A673 (cell line): Measurements from ENCODE around the gene GALNTL6. TPM values are rescaled to one million over a fixed set of nuclear protein-coding genes. Genes with fewer than 3 reads are reported as not detected.

Source experiments
- BruUV-seq: library from RNA; stranded (reverse); fragments of 400-500 nt; replicated peaks from 2 replicates; lab custom pipeline; 2021; lab: Mats Ljungman, UMichigan
- CTCF ChIA-PET: fragments of 300-600 bp; sonication (Branson Sonifier 250); formaldehyde crosslinking; loops from one replicate; lab custom pipeline; 2022; ENCODE audit warnings: antibody characterized with exemption; lab: Charles Lee
- POLR2A ChIA-PET: fragments of 300-600 bp; sonication (Branson Sonifier 250); formaldehyde crosslinking; loops from one replicate; lab custom pipeline; 2022; ENCODE audit warnings: antibody characterized with exemption; ENCODE audit not compliant: low non-redundant PET; lab: Charles Lee
- DNase-seq: peaks from one replicate; pipeline ENCODE4 v3.0.0-alpha.2; 2015; ENCODE audit warnings: low spot score
- H3K27ac ChIP-seq: fragments of 200-600 bp; sonication (generic); 2 replicates; pipeline ENCODE4 v1.5.1; 2016; ENCODE audit warnings: mixed run types, low read depth, mild to moderate bottlenecking, mixed read lengths, antibody characterized with exemption, low read length; ENCODE audit not compliant: poor library complexity, severe bottlenecking
- H3K27me3 ChIP-seq: fragments of 200-600 bp; sonication (generic); replicated peaks from 2 replicates; pipeline ENCODE4 v1.6.1; 2017; ENCODE audit warnings: mixed run types, low read depth, mild to moderate bottlenecking, mixed read lengths, antibody characterized with exemption, low read length; ENCODE audit not compliant: insufficient read depth, poor library complexity
- H3K36me3 ChIP-seq: fragments of 200-600 bp; sonication (generic); 2 replicates; pipeline ENCODE4 v1.6.1; 2016; ENCODE audit warnings: mixed run types, mild to moderate bottlenecking, mixed read lengths, antibody characterized with exemption, low read length; ENCODE audit not compliant: insufficient read depth, poor library complexity, severe bottlenecking
- H3K4me1 ChIP-seq: fragments of 200-600 bp; sonication (generic); 2 replicates; pipeline ENCODE4 v1.6.1; 2017; ENCODE audit warnings: mixed run types, mild to moderate bottlenecking, mixed read lengths, antibody characterized with exemption, low read length; ENCODE audit not compliant: insufficient read depth, poor library complexity, severe bottlenecking
- H3K4me3 ChIP-seq: fragments of 200-600 bp; sonication (generic); 2 replicates; pipeline ENCODE4 v1.5.1; 2016; ENCODE audit warnings: low read depth, mixed run types, mild to moderate bottlenecking, mixed read lengths, low read length; ENCODE audit not compliant: poor library complexity, severe bottlenecking
- H3K9me3 ChIP-seq: fragments of 200-600 bp; sonication (generic); 2 replicates; pipeline ENCODE4 v1.6.1; 2016; ENCODE audit warnings: mixed run types, low read depth, mild to moderate bottlenecking, mixed read lengths, antibody characterized with exemption, low read length; ENCODE audit not compliant: poor library complexity, severe bottlenecking
- EZH2 ChIP-seq: fragments of 200-600 bp; sonication (generic); IDR thresholded peaks from 2 replicates; pipeline ENCODE4 v1.6.1; 2017; ENCODE audit warnings: borderline replicate concordance, low read depth, mild to moderate bottlenecking, mixed read lengths, antibody characterized with exemption, low read length; ENCODE audit not compliant: poor library complexity, severe bottlenecking
- intact Hi-C: fragments of 100-400 bp; cut with micrococcal nuclease; formaldehyde crosslinking; loops from one replicate; pipeline ENCODE4 v1.10.0; 2022; ENCODE audit not compliant: unreplicated experiment
- total RNA-seq: library from RNA; stranded (reverse); gene quantifications from 2 replicates; pipeline ENCODE4 v1.2.3, GENCODE V29; 2021
- TF ChIP-seq, protein P1 (sequence below): fragments of 300-800, 200-600 bp; sonication (generic); conservative IDR thresholded peaks from 2 replicates; pipeline ENCODE4 v1.5.1; 2017; ENCODE audit warnings: low read depth, mild to moderate bottlenecking, antibody characterized with exemption, low read length, moderate library complexity, mixed read lengths

Gene GALNTL6
- total RNA-seq, 1 experiment from 2014 or later = 0.30 TPM

DNA sequence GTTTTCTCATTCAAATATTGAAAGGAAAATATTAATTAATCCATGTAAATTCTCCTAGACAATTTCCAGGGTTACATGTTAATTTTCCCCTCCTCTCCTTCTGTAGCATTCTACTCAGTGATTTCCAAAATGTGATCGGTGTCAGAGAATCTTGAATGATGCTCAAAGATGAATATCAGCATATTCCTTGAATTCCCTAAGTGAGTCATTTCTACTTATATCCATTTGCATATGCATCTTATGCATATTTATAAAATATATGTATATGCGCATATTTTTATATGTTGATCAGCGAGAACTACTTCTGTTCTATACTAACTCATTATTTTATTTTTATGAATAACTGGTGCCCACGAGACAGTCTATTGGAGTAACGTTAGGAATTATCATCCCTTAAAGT lies 33.9 kb upstream of the GALNTL6 start:
- no peaks in the 10 kb centered on the region for H3K4me1 ChIP-seq
- BruUV-seq = no TSS peak
- intact Hi-C loops = no loop called here
- no peak for TF ChIP-seq EZH2
- TF ChIP-seq, protein P1, sequence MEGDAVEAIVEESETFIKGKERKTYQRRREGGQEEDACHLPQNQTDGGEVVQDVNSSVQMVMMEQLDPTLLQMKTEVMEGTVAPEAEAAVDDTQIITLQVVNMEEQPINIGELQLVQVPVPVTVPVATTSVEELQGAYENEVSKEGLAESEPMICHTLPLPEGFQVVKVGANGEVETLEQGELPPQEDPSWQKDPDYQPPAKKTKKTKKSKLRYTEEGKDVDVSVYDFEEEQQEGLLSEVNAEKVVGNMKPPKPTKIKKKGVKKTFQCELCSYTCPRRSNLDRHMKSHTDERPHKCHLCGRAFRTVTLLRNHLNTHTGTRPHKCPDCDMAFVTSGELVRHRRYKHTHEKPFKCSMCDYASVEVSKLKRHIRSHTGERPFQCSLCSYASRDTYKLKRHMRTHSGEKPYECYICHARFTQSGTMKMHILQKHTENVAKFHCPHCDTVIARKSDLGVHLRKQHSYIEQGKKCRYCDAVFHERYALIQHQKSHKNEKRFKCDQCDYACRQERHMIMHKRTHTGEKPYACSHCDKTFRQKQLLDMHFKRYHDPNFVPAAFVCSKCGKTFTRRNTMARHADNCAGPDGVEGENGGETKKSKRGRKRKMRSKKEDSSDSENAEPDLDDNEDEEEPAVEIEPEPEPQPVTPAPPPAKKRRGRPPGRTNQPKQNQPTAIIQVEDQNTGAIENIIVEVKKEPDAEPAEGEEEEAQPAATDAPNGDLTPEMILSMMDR = no peak
- H3K36me3 ChIP-seq = no peaks in the 10 kb centered on the region
- no peaks in the 10 kb centered on the region for H3K9me3 ChIP-seq
- no peak overlapping the region for H3K4me3 ChIP-seq
- no peaks in the 10 kb centered on the region for H3K27me3 ChIP-seq
- POLR2A ChIA-PET = no interaction called here
- CTCF ChIA-PET = no interaction called here
- H3K27ac ChIP-seq = no peak overlapping the region
- no peak for DNase-seq

- intact Hi-C loops = no loop called here
- H3K9me3 ChIP-seq = no peaks in the 10 kb centered on the region
Observed at GRCh38 chr4:171785388-171785787, 27.8 kb upstream of the GALNTL6 start.

GRCh38 chr4:171793723-171794122 lies 19.5 kb upstream of the GALNTL6 start:
- no peaks in the 10 kb centered on the region for H3K9me3 ChIP-seq
- no peak for DNase-seq
- H3K4me3 ChIP-seq = no peak overlapping the region
- H3K36me3 ChIP-seq = no peaks in the 10 kb centered on the region
- peaks cover 4% of the 10 kb centered on the region for H3K27me3 ChIP-seq
- intact Hi-C loops = no loop called here
- H3K4me1 ChIP-seq = no peaks in the 10 kb centered on the region
- no peak overlapping the region for H3K27ac ChIP-seq
- ChIA-PET CTCF (no interaction called here), POLR2A (no interaction called here)
- BruUV-seq = no TSS peak
- no peak for TF ChIP-seq EZH2
- TF ChIP-seq, protein P1 = no peak

More at GRCh38 chr4:171785388-171785787, 27.8 kb upstream of the GALNTL6 start:
- ChIA-PET POLR2A (no interaction called here), CTCF (no interaction called here)
- H3K27ac ChIP-seq = no peak overlapping the region
- TF ChIP-seq, protein P1 = 0 out of 2 replicates have a peak, but pooled peaks have one; percentile 16
- TF ChIP-seq EZH2 = no peak
- BruUV-seq = no TSS peak
- DNase-seq = no peak
- H3K27me3 ChIP-seq = no peaks in the 10 kb centered on the region
- H3K4me3 ChIP-seq = no peak overlapping the region
- no peaks in the 10 kb centered on the region for H3K4me1 ChIP-seq
- no peaks in the 10 kb centered on the region for H3K36me3 ChIP-seq
